ENCODE results near the gene AVL9. TPM values are rescaled to one million over a fixed set of nuclear protein-coding genes. Genes with fewer than 3 reads are reported as not detected.
A peak's percentile ranks its signal among the peaks of the same experiment; 100 is the strongest.

The AVL9 gene
- total and polyA plus RNA-seq, 12 donors = 6.3 to 21.7 (median 15.1) TPM

GRCh38 chr7:32524631-32525030, 29.3 kb downstream of the AVL9 start:
- Histone ChIP-seq H3K36me3 (peaks cover 0 to 8% (median 0%) of the 10 kb centered on the region in 9 donors), H3K9me3 (peaks cover 0 to 25% (median 2%) of the 10 kb centered on the region in 11 donors), H3K27ac (no peak overlapping the region), H3K4me3 (no peak overlapping the region), H3K27me3 (no peaks in the 10 kb centered on the region), H3K4me1 (peaks cover 0 to 22% (median 10%) of the 10 kb centered on the region in 9 donors)
- intact Hi-C loops (cut with DNase I) = no loop called here
- no peak for DNase-seq
- TF ChIP-seq, protein P1, sequence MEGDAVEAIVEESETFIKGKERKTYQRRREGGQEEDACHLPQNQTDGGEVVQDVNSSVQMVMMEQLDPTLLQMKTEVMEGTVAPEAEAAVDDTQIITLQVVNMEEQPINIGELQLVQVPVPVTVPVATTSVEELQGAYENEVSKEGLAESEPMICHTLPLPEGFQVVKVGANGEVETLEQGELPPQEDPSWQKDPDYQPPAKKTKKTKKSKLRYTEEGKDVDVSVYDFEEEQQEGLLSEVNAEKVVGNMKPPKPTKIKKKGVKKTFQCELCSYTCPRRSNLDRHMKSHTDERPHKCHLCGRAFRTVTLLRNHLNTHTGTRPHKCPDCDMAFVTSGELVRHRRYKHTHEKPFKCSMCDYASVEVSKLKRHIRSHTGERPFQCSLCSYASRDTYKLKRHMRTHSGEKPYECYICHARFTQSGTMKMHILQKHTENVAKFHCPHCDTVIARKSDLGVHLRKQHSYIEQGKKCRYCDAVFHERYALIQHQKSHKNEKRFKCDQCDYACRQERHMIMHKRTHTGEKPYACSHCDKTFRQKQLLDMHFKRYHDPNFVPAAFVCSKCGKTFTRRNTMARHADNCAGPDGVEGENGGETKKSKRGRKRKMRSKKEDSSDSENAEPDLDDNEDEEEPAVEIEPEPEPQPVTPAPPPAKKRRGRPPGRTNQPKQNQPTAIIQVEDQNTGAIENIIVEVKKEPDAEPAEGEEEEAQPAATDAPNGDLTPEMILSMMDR (IDR thresholded peaks at IDR 0.05) = no peak
- ATAC-seq = no peak

DNA sequence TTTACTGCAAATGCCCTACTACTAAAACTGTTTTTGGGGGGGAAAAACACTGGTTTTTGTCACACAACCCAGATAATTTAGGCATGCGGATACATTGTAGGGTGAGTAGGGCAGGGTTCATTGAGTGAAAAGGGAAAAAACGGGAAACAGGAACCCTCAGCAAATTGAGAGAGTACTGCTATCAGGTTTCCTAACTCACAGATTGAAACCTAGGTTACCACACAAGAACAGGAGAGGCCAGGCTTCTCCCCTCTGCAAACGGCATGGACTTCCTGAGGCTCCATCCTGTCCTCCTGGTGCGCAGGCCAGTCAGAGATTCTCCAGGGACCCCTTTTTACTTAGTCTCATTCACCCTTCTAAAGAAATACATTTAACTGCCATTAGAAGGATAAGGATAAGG, 30.6 kb downstream of the AVL9 start:
- TF ChIP-seq, protein P1 (IDR thresholded peaks at IDR 0.05) = no peak
- H3K4me3 ChIP-seq = no peak overlapping the region

DNA sequence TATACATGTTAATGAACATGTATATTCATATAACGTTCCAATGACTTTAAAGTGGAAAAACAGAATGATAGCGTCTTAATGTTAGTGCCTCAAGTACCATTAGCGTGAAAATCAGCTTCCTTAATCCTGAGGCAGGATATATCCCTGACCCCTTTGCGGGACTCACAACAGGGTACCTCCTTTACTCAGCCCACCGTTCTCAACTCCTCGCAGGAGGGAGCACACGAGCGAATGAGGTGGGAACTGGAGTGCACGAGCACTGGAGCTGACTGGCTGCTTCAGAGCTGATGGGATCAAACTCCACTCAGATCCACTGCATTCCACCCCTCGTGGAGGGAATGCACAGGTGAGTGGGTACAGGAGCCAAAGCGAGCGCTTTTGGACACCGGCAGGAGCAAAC, 36.1 kb downstream of the AVL9 start:
- Histone ChIP-seq H3K27me3 (no peaks in the 10 kb centered on the region), H3K27ac (no peak overlapping the region), H3K4me1 (peaks cover 0 to 28% (median 14%) of the 10 kb centered on the region in 9 donors), H3K9me3 (no peaks in the 10 kb centered on the region), H3K36me3 (peaks cover 0 to 8% (median 0%) of the 10 kb centered on the region in 9 donors), H3K4me3 (no peak overlapping the region)
- peak in 1 of 8 donors; percentile 26 for ATAC-seq
- TF ChIP-seq, protein P1 (IDR thresholded peaks at IDR 0.05) = no peak
- no peak for DNase-seq
- intact Hi-C loops (cut with DNase I) = no loop called here
- WGBS, 2 donors = 92 to 95% methylated on average over 13 of the region's 13 CpGs

More for the DNA sequence above, 30.6 kb downstream of the AVL9 start:
- DNase-seq (no peak), ATAC-seq (no peak)
- peaks cover 0 to 13% (median 0%) of the 10 kb centered on the region in 11 donors for H3K9me3 ChIP-seq
- H3K4me1 ChIP-seq = peaks cover 0 to 22% (median 10%) of the 10 kb centered on the region in 9 donors
- peaks cover 0 to 6% (median 0%) of the 10 kb centered on the region in 9 donors for H3K36me3 ChIP-seq
- H3K27ac ChIP-seq = no peak overlapping the region
- intact Hi-C loops (cut with DNase I) = no loop called here
- no peaks in the 10 kb centered on the region for H3K27me3 ChIP-seq
- 68 to 77% methylated on average over 4 of the region's 4 CpGs for WGBS, 2 donors

- no peak for DNase-seq
- TF ChIP-seq, protein P1 (IDR thresholded peaks at IDR 0.05) = no peak
- no peak overlapping the region for H3K4me3 ChIP-seq
- intact Hi-C loops (cut with DNase I) = no loop called here
- peaks cover 0 to 28% (median 14%) of the 10 kb centered on the region in 9 donors for H3K4me1 ChIP-seq
- H3K36me3 ChIP-seq = peaks cover 0 to 5% (median 0%) of the 10 kb centered on the region in 9 donors
- H3K27ac ChIP-seq = no peak overlapping the region
- H3K9me3 ChIP-seq = no peaks in the 10 kb centered on the region
- no peaks in the 10 kb centered on the region for H3K27me3 ChIP-seq
- ATAC-seq = no peak
- 81 to 83% methylated on average over 3 of the region's 3 CpGs for WGBS, 2 donors
Observed at GRCh38 chr7:32532086-32532485, 36.8 kb downstream of the AVL9 start.

Measured in heart right ventricle (tissue), 16 donors.